ENCODE measurements around the gene AQP3.
"Not testable (repeated sequence)": the region's sequence is repeated elsewhere in the genome, so short reads cannot be mapped to it uniquely, and the experiment has no call there.

Gene AQP3

GRCh38 chr9:33403941-33404787 is 43.2 kb downstream of the AQP3 start:
- no peak overlapping the region for H3K4me2 ChIP-seq
- no peak overlapping the region for H3K27ac ChIP-seq
- H3K9ac ChIP-seq: no peak overlapping the region
- H3K36me3 ChIP-seq: no peaks in the 10 kb centered on the region
- no peaks in the 10 kb centered on the region for H4K20me1 ChIP-seq
- no peak overlapping the region for H3K4me3 ChIP-seq
- TF ChIP-seq Cebpa-rat (IDR thresholded peaks at IDR 0.05): no peak
- H3K4me1 ChIP-seq: peaks cover 13% of the 10 kb centered on the region
- no peaks in the 10 kb centered on the region for H3K9me3 ChIP-seq
- no peaks in the 10 kb centered on the region for H3K27me3 ChIP-seq

- not testable (repeated sequence) for H4K20me1 ChIP-seq, H3K27me3 ChIP-seq, H3K36me3 ChIP-seq, H3K9me3 ChIP-seq, H3K4me1 ChIP-seq, H3K4me3 ChIP-seq
- H3K4me2 ChIP-seq: peak within 1 kb of the TSS; percentile 53
- peak within 1 kb of the TSS; percentile 64 for H3K27ac ChIP-seq
- peak within 1 kb of the TSS; percentile 55; the same call in 1 of the 2 replicates for H3K9ac ChIP-seq
Observed at GRCh38 chr9:33402371-33402770, 45.0 kb downstream of the AQP3 start, which contains the start of gene AQP7. Gene AQP7 (minus strand): TSS chr9:33402568. CDS start chr9:33401262, 1,306 bp downstream.

GRCh38 chr9:33401809-33402208 is 45.6 kb downstream of the AQP3 start:
- H3K4me1 ChIP-seq, H3K27me3 ChIP-seq, H3K36me3 ChIP-seq, H3K9ac ChIP-seq, H3K27ac ChIP-seq, H4K20me1 ChIP-seq, H3K4me2 ChIP-seq, H3K9me3 ChIP-seq, H3K4me3 ChIP-seq: not testable (repeated sequence)

- H4K20me1 ChIP-seq, H3K27me3 ChIP-seq: not testable (repeated sequence)
Observed at GRCh38 chr9:33399047-33399446, 48.3 kb downstream of the AQP3 start.

GRCh38 chr9:33397801-33398200 is 49.6 kb downstream of the AQP3 start:
- H3K4me1 ChIP-seq, H3K9me3 ChIP-seq, H3K4me3 ChIP-seq, H3K9ac ChIP-seq, H4K20me1 ChIP-seq, H3K36me3 ChIP-seq, H3K27ac ChIP-seq, H3K27me3 ChIP-seq, H3K4me2 ChIP-seq: not testable (repeated sequence)

More at GRCh38 chr9:33399047-33399446, 48.3 kb downstream of the AQP3 start:
- H3K9me3 ChIP-seq, H3K4me2 ChIP-seq, H3K9ac ChIP-seq, H3K36me3 ChIP-seq, H3K27ac ChIP-seq, H3K4me1 ChIP-seq, H3K4me3 ChIP-seq: not testable (repeated sequence)

- not testable (repeated sequence) for H3K27me3 ChIP-seq, H3K4me3 ChIP-seq, H4K20me1 ChIP-seq, H3K4me2 ChIP-seq, H3K4me1 ChIP-seq, H3K27ac ChIP-seq, H3K9me3 ChIP-seq, H3K36me3 ChIP-seq, H3K9ac ChIP-seq
Observed at GRCh38 chr9:33395159-33395879, 52.1 kb downstream of the AQP3 start.

GRCh38 chr9:33393986-33394385 is 53.4 kb downstream of the AQP3 start:
- H3K9me3 ChIP-seq, H3K9ac ChIP-seq, H4K20me1 ChIP-seq, H3K27me3 ChIP-seq, H3K36me3 ChIP-seq, H3K4me3 ChIP-seq, H3K4me2 ChIP-seq, H3K27ac ChIP-seq, H3K4me1 ChIP-seq: not testable (repeated sequence)

GRCh38 chr9:33393581-33393980 is 53.8 kb downstream of the AQP3 start:
- H4K20me1 ChIP-seq: no peaks in the 10 kb centered on the region
- TF ChIP-seq Cebpa-rat (IDR thresholded peaks at IDR 0.05): no peak

GRCh38 chr9:33392591-33393021 is 54.8 kb downstream of the AQP3 start:
- not testable (repeated sequence) for H3K27me3 ChIP-seq, H3K9me3 ChIP-seq, H3K4me1 ChIP-seq, H3K27ac ChIP-seq, H3K9ac ChIP-seq, H3K4me2 ChIP-seq, H3K4me3 ChIP-seq, H3K36me3 ChIP-seq, H4K20me1 ChIP-seq

More at GRCh38 chr9:33393581-33393980, 53.8 kb downstream of the AQP3 start:
- Histone ChIP-seq H3K36me3 (no peaks in the 10 kb centered on the region), H3K27me3 (no peaks in the 10 kb centered on the region), H3K4me2 (no peak overlapping the region), H3K4me1 (no peaks in the 10 kb centered on the region), H3K9ac (no peak overlapping the region), H3K27ac (no peak overlapping the region), H3K4me3 (no peak overlapping the region), H3K9me3 (no peaks in the 10 kb centered on the region)

Measured in BLaER1 (cell line).